KOPT-K1 (cell line): ENCODE results near the gene LIN28B.
"Not testable (repeated sequence)": the region's sequence is repeated elsewhere in the genome, so short reads cannot be mapped to it uniquely, and the experiment has no call there.

Experiments used
- H3K27ac ChIP-seq: fragments of 200-600 bp; sonication (generic); 2 replicates; pipeline ENCODE4 v1.5.1; 2016; ENCODE audit warnings: antibody characterized with exemption, mild to moderate bottlenecking, low read depth, low read length; ENCODE audit not compliant: poor library complexity, severe bottlenecking
- H3K36me3 ChIP-seq: fragments of 200-600 bp; sonication (generic); 2 replicates; pipeline ENCODE4 v1.5.1; 2017; ENCODE audit warnings: antibody characterized with exemption, mild to moderate bottlenecking, low read length, moderate library complexity; ENCODE audit not compliant: insufficient read depth
- H3K9me3 ChIP-seq: fragments of 200-600 bp; sonication (generic); 2 replicates; pipeline ENCODE4 v1.5.1; 2017; ENCODE audit warnings: antibody characterized with exemption, low read length, mild to moderate bottlenecking; ENCODE audit not compliant: insufficient read depth, poor library complexity, severe bottlenecking

Gene LIN28B

GRCh38 chr6:104952911-104953399, 4.0 kb upstream of the LIN28B start:
- H3K27ac ChIP-seq, result peak overlapping the region; percentile 98
- H3K9me3 ChIP-seq, result peaks cover 9% of the 10 kb centered on the region
- H3K36me3 ChIP-seq, result no peaks in the 10 kb centered on the region

DNA sequence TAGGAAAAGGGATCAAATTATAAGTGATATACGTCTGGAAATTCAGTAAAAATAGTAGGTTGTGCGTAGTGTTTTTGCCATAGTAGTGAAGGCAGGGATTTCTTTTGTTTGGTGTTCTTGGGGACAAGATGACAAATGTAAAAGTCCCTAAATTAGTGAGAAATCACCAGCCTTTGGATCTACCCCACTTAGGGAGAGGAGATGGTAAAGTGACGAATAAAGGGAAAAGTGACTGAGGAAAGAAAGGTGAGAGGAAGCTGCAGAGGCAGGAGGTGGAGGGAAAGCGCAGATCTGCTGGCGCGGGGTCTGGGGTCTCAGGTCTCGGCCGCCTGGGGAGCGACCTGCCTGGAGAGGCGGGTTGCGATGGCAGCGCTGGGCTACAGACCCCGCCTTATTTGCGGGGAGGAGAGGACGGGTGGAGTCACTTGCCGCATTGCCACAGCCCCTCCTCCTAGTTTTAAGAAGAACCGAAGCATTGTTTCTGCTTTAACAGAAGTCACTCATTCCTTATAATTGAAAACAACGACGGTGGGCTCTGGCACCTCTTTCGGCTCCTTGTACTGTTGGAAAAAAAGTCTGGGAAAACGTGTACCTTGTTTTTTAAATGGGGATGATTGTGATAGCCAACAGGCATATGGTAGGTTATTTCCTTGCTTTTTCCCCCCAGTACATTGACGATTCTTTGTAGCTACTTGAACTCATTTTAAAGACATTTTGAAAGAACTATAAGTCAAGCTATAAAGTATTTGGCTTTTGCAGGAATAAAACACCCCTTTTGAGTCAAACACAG, 3.3 kb upstream of the LIN28B start:
- not testable (repeated sequence) for H3K9me3 ChIP-seq, H3K36me3 ChIP-seq
- peak overlapping the region; percentile 98 for H3K27ac ChIP-seq

DNA sequence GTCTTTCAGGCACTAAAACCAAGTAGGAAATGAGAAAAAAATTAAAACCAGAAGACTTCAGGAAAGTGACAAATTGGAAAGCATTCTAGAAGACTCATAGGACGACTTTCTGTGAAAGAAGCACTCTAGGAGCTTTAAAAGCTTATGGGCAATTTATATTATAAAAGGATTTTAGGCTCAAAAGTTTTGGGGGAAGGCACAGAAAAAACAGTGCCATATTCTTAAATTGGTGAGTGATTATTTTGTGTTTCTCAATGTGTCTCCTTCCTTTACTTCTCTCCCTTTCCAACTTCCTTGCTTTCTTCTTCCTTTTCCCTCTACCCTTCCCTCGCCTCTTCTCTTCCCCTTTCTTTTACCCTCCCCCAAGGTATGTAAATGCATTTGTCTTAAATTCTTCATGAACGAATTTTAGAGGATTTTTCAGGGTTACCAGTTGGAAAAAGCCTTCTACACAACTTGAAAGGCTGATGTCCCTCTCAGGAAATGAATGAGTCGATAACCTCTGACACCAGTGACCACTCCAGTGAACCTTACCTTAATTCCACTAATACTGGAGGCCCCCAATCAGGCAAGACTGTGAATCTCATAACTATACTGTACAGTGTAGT, 2.6 kb upstream of the LIN28B start:
- H3K27ac ChIP-seq, result peak overlapping the region; percentile 98
- no peaks in the 10 kb centered on the region for H3K36me3 ChIP-seq
- peaks cover 9% of the 10 kb centered on the region for H3K9me3 ChIP-seq

GRCh38 chr6:104955491-104955890, 1.4 kb upstream of the LIN28B start:
- no peaks in the 10 kb centered on the region for H3K36me3 ChIP-seq
- H3K27ac ChIP-seq, result peak overlapping the region; percentile 98
- peaks cover 9% of the 10 kb centered on the region for H3K9me3 ChIP-seq

- H3K27ac ChIP-seq, result peak overlapping the region; percentile 98
- H3K9me3 ChIP-seq, result peaks cover 9% of the 10 kb centered on the region
- no peaks in the 10 kb centered on the region for H3K36me3 ChIP-seq
Measured at GRCh38 chr6:104955927-104956730, 778 bp upstream of the LIN28B start.

GRCh38 chr6:104957301-104958177, 632 bp downstream of the LIN28B start:
- Histone ChIP-seq H3K9me3 (peaks cover 9% of the 10 kb centered on the region), H3K36me3 (peaks cover 13% of the 10 kb centered on the region), H3K27ac (peak overlapping the region; percentile 98)

GRCh38 chr6:104958178-104959025, 1.5 kb downstream of the LIN28B start:
- Histone ChIP-seq H3K36me3 (peaks cover 18% of the 10 kb centered on the region), H3K27ac (peak overlapping the region; percentile 98), H3K9me3 (peaks cover 2% of the 10 kb centered on the region)

DNA sequence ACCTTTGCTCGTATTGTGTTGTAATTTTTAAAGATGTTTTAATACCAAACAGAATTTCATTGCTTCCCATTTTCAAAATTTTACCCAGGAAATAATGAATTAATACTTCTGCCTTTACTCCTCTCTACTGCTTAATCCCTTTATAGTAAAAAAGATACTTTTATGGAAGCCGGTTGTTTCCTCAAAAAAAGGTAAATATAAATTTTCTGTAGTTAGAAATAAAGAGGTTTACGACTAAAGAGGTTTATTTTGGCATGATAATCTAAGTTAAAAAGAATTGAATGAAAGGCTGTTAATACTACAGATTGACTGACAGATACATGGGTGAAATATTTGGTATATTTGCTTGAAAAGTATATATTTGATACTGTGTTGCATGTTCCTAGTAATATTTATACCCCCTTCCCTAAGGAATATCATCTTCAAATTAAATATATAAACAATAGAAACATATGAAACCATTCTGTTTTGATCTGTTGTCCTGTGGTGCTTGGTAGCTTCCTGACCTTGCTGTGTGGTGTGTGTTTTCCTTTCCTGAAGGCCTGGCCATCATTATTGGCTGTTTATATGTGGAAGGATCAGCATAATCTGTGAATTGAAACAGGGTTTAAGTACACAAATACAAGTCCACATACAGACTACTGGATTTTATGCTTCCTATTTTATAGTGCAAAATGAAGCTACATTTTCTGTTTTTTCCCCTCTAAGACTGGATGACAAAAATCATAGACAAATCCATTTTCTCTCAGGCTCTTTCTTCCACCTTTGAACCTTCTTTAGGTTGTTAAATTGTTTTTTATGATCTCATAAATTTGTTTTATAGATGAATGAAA, 2.3 kb downstream of the LIN28B start:
- Histone ChIP-seq H3K27ac (peak overlapping the region; percentile 98), H3K9me3 (no peaks in the 10 kb centered on the region), H3K36me3 (peaks cover 18% of the 10 kb centered on the region)

GRCh38 chr6:104969108-104969507, 12.2 kb downstream of the LIN28B start:
- Histone ChIP-seq H3K9me3 (no peaks in the 10 kb centered on the region), H3K36me3 (peaks cover 10% of the 10 kb centered on the region), H3K27ac (peak overlapping the region; percentile 91)

- Histone ChIP-seq H3K36me3 (peaks cover 8% of the 10 kb centered on the region), H3K9me3 (no peaks in the 10 kb centered on the region), H3K27ac (peak overlapping the region; percentile 91)
Measured at GRCh38 chr6:104969785-104970581, 13.1 kb downstream of the LIN28B start.

DNA sequence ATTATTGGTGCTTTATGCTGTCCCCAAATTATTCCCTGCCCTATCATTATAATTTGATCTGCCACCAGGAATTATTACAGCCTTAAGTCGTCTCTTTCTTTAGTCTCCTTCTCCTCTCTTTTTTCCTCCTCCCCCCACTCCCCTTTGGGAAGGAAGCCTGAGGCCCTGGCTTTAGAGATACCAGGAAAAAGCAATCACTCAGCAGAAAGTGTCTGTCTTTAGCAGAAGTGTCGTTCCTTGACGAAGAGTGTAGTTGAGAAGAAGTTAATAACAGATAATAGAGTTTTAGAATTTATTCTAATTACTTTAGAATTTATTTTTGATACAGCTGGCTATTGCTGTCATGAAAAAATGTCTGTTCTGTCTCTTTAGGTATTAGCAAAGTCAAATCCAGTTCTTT, 16.5 kb downstream of the LIN28B start:
- Histone ChIP-seq H3K9me3 (no peaks in the 10 kb centered on the region), H3K36me3 (peaks cover 8% of the 10 kb centered on the region; the same call in 1 of the 2 replicates), H3K27ac (peak overlapping the region; percentile 45)

- peaks cover 5% of the 10 kb centered on the region for H3K9me3 ChIP-seq
- peaks cover 59% of the 10 kb centered on the region for H3K36me3 ChIP-seq
- no peak overlapping the region for H3K27ac ChIP-seq
Measured at GRCh38 chr6:104983296-104983695, 26.4 kb downstream of the LIN28B start.
